ENCODE measurements around the gene GPD1. TPM values are rescaled to one million over a fixed set of nuclear protein-coding genes. Genes with fewer than 3 reads are reported as not detected.

Gene GPD1
- total and polyA plus RNA-seq, 9 of the 15 experiments (the other 6 are each of a cell fraction or from before 2014, with no cell fraction given) = 0.13 to 1.00 (median 0.55) TPM

DNA sequence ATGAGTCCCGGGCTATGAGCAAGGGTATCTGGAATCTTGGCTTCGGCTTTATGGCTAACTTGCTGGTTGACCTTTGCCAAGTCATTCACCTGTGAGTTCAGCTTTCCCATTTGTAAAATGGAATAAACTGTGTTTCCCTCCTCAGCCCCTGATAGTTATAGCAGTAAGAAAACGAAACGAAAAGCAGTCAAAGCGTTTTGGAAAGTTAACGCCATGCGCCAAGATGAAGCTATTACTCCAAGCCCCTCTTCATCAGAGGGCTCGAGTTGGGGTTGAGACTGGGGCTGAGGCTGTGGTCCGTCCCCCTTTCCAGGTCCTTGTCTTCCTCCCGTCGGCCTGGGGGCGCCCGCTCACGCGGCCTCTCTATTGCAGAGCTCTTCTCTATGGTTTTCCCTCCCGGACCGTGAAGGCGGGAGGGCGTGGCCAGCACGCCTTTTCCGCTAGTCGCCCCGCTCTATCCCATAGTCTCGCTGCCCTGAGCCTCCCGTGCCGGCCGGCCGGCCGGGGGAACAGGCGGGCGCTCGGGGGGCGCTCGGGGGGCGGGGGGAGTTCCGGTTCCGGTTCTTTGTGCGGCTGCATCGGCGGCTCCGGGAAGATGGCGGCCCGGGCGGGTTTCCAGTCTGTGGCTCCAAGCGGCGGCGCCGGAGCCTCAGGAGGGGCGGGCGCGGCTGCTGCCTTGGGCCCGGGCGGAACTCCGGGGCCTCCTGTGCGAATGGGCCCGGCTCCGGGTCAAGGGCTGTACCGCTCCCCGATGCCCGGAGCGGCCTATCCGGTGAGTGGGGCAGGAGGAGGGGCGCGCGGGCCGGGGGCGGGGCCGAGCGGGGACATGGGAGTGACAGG, 18.8 kb upstream of the GPD1 start, which contains the start of gene SMARCD1 (continued):
- TF ChIP-seq, protein P1, sequence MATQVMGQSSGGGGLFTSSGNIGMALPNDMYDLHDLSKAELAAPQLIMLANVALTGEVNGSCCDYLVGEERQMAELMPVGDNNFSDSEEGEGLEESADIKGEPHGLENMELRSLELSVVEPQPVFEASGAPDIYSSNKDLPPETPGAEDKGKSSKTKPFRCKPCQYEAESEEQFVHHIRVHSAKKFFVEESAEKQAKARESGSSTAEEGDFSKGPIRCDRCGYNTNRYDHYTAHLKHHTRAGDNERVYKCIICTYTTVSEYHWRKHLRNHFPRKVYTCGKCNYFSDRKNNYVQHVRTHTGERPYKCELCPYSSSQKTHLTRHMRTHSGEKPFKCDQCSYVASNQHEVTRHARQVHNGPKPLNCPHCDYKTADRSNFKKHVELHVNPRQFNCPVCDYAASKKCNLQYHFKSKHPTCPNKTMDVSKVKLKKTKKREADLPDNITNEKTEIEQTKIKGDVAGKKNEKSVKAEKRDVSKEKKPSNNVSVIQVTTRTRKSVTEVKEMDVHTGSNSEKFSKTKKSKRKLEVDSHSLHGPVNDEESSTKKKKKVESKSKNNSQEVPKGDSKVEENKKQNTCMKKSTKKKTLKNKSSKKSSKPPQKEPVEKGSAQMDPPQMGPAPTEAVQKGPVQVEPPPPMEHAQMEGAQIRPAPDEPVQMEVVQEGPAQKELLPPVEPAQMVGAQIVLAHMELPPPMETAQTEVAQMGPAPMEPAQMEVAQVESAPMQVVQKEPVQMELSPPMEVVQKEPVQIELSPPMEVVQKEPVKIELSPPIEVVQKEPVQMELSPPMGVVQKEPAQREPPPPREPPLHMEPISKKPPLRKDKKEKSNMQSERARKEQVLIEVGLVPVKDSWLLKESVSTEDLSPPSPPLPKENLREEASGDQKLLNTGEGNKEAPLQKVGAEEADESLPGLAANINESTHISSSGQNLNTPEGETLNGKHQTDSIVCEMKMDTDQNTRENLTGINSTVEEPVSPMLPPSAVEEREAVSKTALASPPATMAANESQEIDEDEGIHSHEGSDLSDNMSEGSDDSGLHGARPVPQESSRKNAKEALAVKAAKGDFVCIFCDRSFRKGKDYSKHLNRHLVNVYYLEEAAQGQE (IDR thresholded peaks at IDR 0.05; ENCODE audit: borderline replicate concordance) = no peak; the same call in 1 of the 2 replicates
- TF ChIP-seq, protein P1 (CRISPR knock-in tag; IDR thresholded peaks at IDR 0.05; ENCODE audit: low read depth) = no peak
- TF ChIP-seq MYNN (IDR thresholded peaks at IDR 0.05) = no peak
- no peak for TF ChIP-seq MYNN (CRISPR knock-in tag; IDR thresholded peaks at IDR 0.05)
- no peak for TF ChIP-seq GABPB2 (CRISPR knock-in tag; conservative IDR thresholded peaks at IDR 0.05)
- TF ChIP-seq NCOA6 (IDR thresholded peaks at IDR 0.05) = no peak
- TF ChIP-seq OTX1 (CRISPR knock-in tag; IDR thresholded peaks at IDR 0.05) = no peak
- TF ChIP-seq CEBPB (tag; IDR thresholded peaks at IDR 0.05) = no peak
- peak; percentile 61; the same call in 1 of the 2 replicates for TF ChIP-seq GATAD2A (IDR thresholded peaks at IDR 0.05)
- no peak for TF ChIP-seq BCL6 (CRISPR knock-in tag; IDR thresholded peaks at IDR 0.05)
- no peak for TF ChIP-seq ADNP (tag; IDR thresholded peaks at IDR 0.05)
- no peak for TF ChIP-seq HNRNPUL1 (IDR thresholded peaks at IDR 0.05; ENCODE audit: low read length)
- TF ChIP-seq, protein P2, sequence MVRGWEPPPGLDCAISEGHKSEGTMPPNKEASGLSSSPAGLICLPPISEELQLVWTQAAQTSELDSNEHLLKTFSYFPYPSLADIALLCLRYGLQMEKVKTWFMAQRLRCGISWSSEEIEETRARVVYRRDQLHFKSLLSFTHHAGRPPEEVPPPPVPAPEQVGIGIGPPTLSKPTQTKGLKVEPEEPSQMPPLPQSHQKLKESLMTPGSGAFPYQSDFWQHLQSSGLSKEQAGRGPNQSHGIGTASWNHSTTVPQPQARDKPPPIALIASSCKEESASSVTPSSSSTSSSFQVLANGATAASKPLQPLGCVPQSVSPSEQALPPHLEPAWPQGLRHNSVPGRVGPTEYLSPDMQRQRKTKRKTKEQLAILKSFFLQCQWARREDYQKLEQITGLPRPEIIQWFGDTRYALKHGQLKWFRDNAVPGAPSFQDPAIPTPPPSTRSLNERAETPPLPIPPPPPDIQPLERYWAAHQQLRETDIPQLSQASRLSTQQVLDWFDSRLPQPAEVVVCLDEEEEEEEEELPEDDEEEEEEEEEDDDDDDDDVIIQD (CRISPR knock-in tag; IDR thresholded peaks at IDR 0.05) = no peak
- no peak for TF ChIP-seq ZNF57 (CRISPR knock-in tag; IDR thresholded peaks at IDR 0.05)
- TF ChIP-seq TBP (optimal IDR thresholded peaks at IDR 0.05; ENCODE audit: low read depth, low read length) = peak; percentile 74
- TF ChIP-seq ZNF282 (CRISPR knock-in tag; IDR thresholded peaks at IDR 0.05) = no peak
- TF ChIP-seq, protein P3, sequence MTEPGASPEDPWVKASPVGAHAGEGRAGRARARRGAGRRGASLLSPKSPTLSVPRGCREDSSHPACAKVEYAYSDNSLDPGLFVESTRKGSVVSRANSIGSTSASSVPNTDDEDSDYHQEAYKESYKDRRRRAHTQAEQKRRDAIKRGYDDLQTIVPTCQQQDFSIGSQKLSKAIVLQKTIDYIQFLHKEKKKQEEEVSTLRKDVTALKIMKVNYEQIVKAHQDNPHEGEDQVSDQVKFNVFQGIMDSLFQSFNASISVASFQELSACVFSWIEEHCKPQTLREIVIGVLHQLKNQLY (CRISPR knock-in tag; conservative IDR thresholded peaks at IDR 0.05) = no peak
- TF ChIP-seq, protein P4, sequence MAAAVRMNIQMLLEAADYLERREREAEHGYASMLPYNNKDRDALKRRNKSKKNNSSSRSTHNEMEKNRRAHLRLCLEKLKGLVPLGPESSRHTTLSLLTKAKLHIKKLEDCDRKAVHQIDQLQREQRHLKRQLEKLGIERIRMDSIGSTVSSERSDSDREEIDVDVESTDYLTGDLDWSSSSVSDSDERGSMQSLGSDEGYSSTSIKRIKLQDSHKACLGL (CRISPR knock-in tag; IDR thresholded peaks at IDR 0.05; ENCODE audit: borderline replicate concordance, poor library complexity, severe bottlenecking) = no peak
- TF ChIP-seq WHSC1 (IDR thresholded peaks at IDR 0.05; ENCODE audit: low read length) = no peak
- TF ChIP-seq POLR2AphosphoS2 (IDR thresholded peaks at IDR 0.05; ENCODE audit: low read length) = no peak
